HEK293 (cell line): ENCODE results near the gene ARHGDIA.

Experiments used
- CTCF ChIA-PET: fragments of 350-600 bp; formaldehyde crosslinking; extraction: SDS; loops from one replicate; lab custom pipeline; 2021; ENCODE audit warnings: antibody characterized with exemption; lab: Yijun Ruan, JAX
- POLR2A ChIA-PET: fragments of 300-600 bp; formaldehyde crosslinking; extraction: SDS; loops from one replicate; lab custom pipeline; 2020; ENCODE audit warnings: antibody characterized with exemption, inconsistent platforms; lab: Yijun Ruan, JAX
- H3K27ac ChIP-seq: fragments of 200-500 bp; sonication (Bioruptor generic); 2 replicates; pipeline ENCODE4 v1.5.1; 2014; ENCODE audit warnings: low read depth, low read length, control low read depth, inconsistent platforms; ENCODE audit errors: extremely low read depth
- H3K36me3 ChIP-seq, 2 experiments: fragments of 200-500 bp in 1 of 2; sonication (Bioruptor generic) in 1 of 2; 1 replicate in 1 of 2; 2 replicates in 1 of 2; pipeline ENCODE4 v1.5.1; 2014 to 2017; ENCODE audit warnings: inconsistent platforms in 2 of 2, low read length in 2 of 2; ENCODE audit not compliant: control insufficient read depth in 2 of 2, insufficient read depth in 1 of 2
- H3K4me1 ChIP-seq: fragments of 200-500 bp; sonication (Bioruptor generic); 2 replicates; pipeline ENCODE4 v1.5.1; 2014; ENCODE audit warnings: mild to moderate bottlenecking, low read length, inconsistent platforms; ENCODE audit not compliant: control insufficient read depth, insufficient read depth
- H3K4me3 ChIP-seq: 2 replicates; pipeline ENCODE4 v1.5.1; 2011; ENCODE audit warnings: low read depth, mild to moderate bottlenecking, control low read depth, low read length, moderate library complexity
- H3K9me3 ChIP-seq: fragments of 200-500 bp; sonication (Bioruptor generic); 2 replicates; pipeline ENCODE4 v1.5.1; 2014; ENCODE audit warnings: low read depth, low read length, inconsistent platforms; ENCODE audit not compliant: control insufficient read depth, insufficient read depth
- EGR2 ChIP-seq: fragments of 450-650 bp; formaldehyde crosslinking; IDR thresholded peaks from 2 replicates; pipeline ENCODE4 v1.5.1; 2016; ENCODE audit warnings: low read depth, missing biosample characterization, missing genetic modification characterization
- GLIS1 ChIP-seq: fragments of 450-650 bp; formaldehyde crosslinking; IDR thresholded peaks from 2 replicates; pipeline ENCODE4 v1.5.1; 2016; ENCODE audit warnings: missing biosample characterization, missing genetic modification characterization
- GLIS2 ChIP-seq: fragments of 450-650 bp; formaldehyde crosslinking; IDR thresholded peaks from 2 replicates; pipeline ENCODE4 v1.5.1; 2016; ENCODE audit warnings: missing biosample characterization, missing genetic modification characterization
- IKZF3 ChIP-seq: fragments of 450-650 bp; IDR thresholded peaks from 2 replicates; pipeline ENCODE4 v1.5.0; 2018; ENCODE audit warnings: missing biosample characterization, mild to moderate bottlenecking, missing genetic modification characterization, moderate library complexity
- KLF10 ChIP-seq: fragments of 450-650 bp; IDR thresholded peaks from 2 replicates; pipeline ENCODE4 v1.5.1; 2018; ENCODE audit warnings: missing biosample characterization, mild to moderate bottlenecking, missing genetic modification characterization
- KLF16 ChIP-seq: fragments of 450-650 bp; formaldehyde crosslinking; IDR thresholded peaks from 2 replicates; pipeline ENCODE4 v1.5.1; 2017; ENCODE audit warnings: missing biosample characterization, missing genetic modification characterization
- KLF8 ChIP-seq: fragments of 450-650 bp; formaldehyde crosslinking; IDR thresholded peaks from 2 replicates; pipeline ENCODE4 v1.5.1; 2016; ENCODE audit warnings: missing biosample characterization, missing genetic modification characterization
- KLF9 ChIP-seq: fragments of 450-650 bp; formaldehyde crosslinking; IDR thresholded peaks from 2 replicates; pipeline ENCODE4 v1.5.1; 2016; ENCODE audit warnings: missing biosample characterization, missing genetic modification characterization, low read depth
- PATZ1 ChIP-seq: fragments of 450-650 bp; formaldehyde crosslinking; IDR thresholded peaks from 2 replicates; pipeline ENCODE4 v1.5.1; 2016; ENCODE audit warnings: missing biosample characterization, missing genetic modification characterization
- PBX3 ChIP-seq: sonication (generic); formaldehyde crosslinking; IDR thresholded peaks from 2 replicates; pipeline ENCODE4 v1.8.1; 2022; ENCODE audit warnings: mild to moderate bottlenecking, moderate library complexity, missing genetic modification reagents
- SP2 ChIP-seq: fragments of 450-650 bp; formaldehyde crosslinking; IDR thresholded peaks from 2 replicates; pipeline ENCODE4 v1.5.1; 2016; ENCODE audit warnings: missing biosample characterization, missing genetic modification characterization
- SP3 ChIP-seq: fragments of 450-650 bp; formaldehyde crosslinking; IDR thresholded peaks from 2 replicates; pipeline ENCODE4 v1.5.1; 2016; ENCODE audit warnings: missing biosample characterization, missing genetic modification characterization
- ZBTB48 ChIP-seq: fragments of 450-650 bp; formaldehyde crosslinking; IDR thresholded peaks from 2 replicates; pipeline ENCODE4 v1.5.1; 2016; ENCODE audit warnings: missing biosample characterization, missing genetic modification characterization
- ZEB2 ChIP-seq: fragments of 450-650 bp; formaldehyde crosslinking; IDR thresholded peaks from 2 replicates; pipeline ENCODE4 v1.5.1; 2016; ENCODE audit warnings: missing biosample characterization, missing genetic modification characterization
- ZFHX2 ChIP-seq: fragments of 450-650 bp; formaldehyde crosslinking; conservative IDR thresholded peaks from 2 replicates; pipeline ENCODE4 v1.5.1; 2016; ENCODE audit warnings: missing biosample characterization, missing genetic modification characterization
- ZNF121 ChIP-seq: fragments of 450-650 bp; formaldehyde crosslinking; IDR thresholded peaks from 2 replicates; pipeline ENCODE4 v1.5.1; 2016; ENCODE audit warnings: missing biosample characterization, missing genetic modification characterization
- ZNF302 ChIP-seq: fragments of 450-650 bp; formaldehyde crosslinking; IDR thresholded peaks from 2 replicates; pipeline ENCODE4 v1.5.1; 2016; ENCODE audit warnings: missing biosample characterization, missing genetic modification characterization, low read depth
- ZNF341 ChIP-seq: fragments of 450-650 bp; formaldehyde crosslinking; IDR thresholded peaks from 2 replicates; pipeline ENCODE4; 2016; ENCODE audit warnings: low read depth, missing biosample characterization, missing genetic modification characterization
- ZNF404 ChIP-seq: fragments of 450-650 bp; formaldehyde crosslinking; IDR thresholded peaks from 2 replicates; pipeline ENCODE4 v1.5.1; 2017; ENCODE audit warnings: missing biosample characterization, missing genetic modification characterization
- ZNF426 ChIP-seq: fragments of 450-650 bp; formaldehyde crosslinking; IDR thresholded peaks from 2 replicates; pipeline ENCODE4 v1.5.1; 2017; ENCODE audit warnings: missing biosample characterization, missing genetic modification characterization, mild to moderate bottlenecking, inconsistent platforms, moderate library complexity
- ZNF585B ChIP-seq: fragments of 450-650 bp; formaldehyde crosslinking; IDR thresholded peaks from 2 replicates; pipeline ENCODE4 v1.5.1; 2016; ENCODE audit warnings: missing biosample characterization, missing genetic modification characterization
- ZNF664 ChIP-seq: fragments of 450-650 bp; formaldehyde crosslinking; IDR thresholded peaks from 2 replicates; pipeline ENCODE4 v1.5.1; 2016; ENCODE audit warnings: missing biosample characterization, missing genetic modification characterization
- ZNF768 ChIP-seq: fragments of 450-650 bp; formaldehyde crosslinking; IDR thresholded peaks from 2 replicates; pipeline ENCODE4 v1.5.1; 2018; ENCODE audit warnings: missing biosample characterization, mild to moderate bottlenecking, missing genetic modification characterization
- TF ChIP-seq, protein P1 (sequence below): fragments of 450-650 bp; formaldehyde crosslinking; IDR thresholded peaks from 2 replicates; pipeline ENCODE4 v1.5.1; 2017; ENCODE audit warnings: missing biosample characterization, missing genetic modification characterization
- TF ChIP-seq, protein P2 (sequence below): fragments of 450-650 bp; formaldehyde crosslinking; IDR thresholded peaks from 2 replicates; pipeline ENCODE4 v1.5.1; 2017; ENCODE audit warnings: missing biosample characterization, missing genetic modification characterization
- TF ChIP-seq, protein P3 (sequence below): fragments of 450-650 bp; formaldehyde crosslinking; IDR thresholded peaks from 2 replicates; pipeline ENCODE4 v1.5.1; 2017; ENCODE audit warnings: missing biosample characterization, mild to moderate bottlenecking, missing genetic modification characterization, moderate library complexity
- TF ChIP-seq, protein P4 (sequence below): fragments of 450-650 bp; formaldehyde crosslinking; IDR thresholded peaks from 2 replicates; pipeline ENCODE4 v1.5.1; 2016; ENCODE audit warnings: missing biosample characterization, missing genetic modification characterization

The ARHGDIA gene

DNA sequence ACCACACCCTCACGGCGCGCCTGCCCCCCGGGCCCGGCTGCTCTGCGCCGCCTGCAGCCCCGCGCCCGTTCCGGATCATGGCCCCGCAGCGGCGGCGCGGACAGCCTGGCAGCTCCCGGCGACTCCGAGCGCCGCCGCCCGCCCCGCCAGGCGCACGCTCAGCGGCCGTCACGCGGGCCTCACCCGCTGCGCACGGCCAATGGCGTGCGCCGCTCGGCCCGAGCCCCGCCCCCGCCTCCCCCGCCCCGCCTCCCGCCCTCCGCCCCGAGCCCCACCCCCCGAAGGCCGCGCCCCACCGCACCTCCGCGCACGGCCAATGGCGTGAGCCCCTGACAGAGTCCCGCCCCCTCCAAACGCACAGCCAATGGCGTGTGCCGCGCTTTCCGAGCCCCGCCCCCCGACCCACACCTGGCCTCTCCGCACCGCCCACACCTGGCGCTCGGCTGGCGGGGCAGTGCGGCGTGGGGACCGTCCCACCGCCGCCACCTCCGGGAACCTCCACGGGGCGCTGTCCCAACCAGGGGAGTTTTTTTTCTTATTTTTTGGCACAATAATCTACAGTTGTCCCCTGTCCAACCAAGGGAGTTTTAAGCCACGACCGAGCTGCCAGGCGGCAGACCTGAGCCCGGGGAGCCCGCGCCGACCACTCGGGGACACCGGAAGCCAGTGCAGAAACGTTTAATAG is 40.3 kb upstream of the ARHGDIA start, which contains the start of gene PCYT2:
Gene PCYT2, minus strand, starts transcription at position 123 of the 685 bp plus-strand sequence. Its CDS starts 44 bp downstream, at position 79.
- POLR2A ChIA-PET = interaction anchor here (1.0 to 2.0 kb wide), 5 partner anchors 10 to 111 kb away, joined by 3 to 10 read pairs (median 4); partner anchors contain the start of genes CENPX, LRRC45 and MAFG

More for the DNA sequence above, 40.3 kb upstream of the ARHGDIA start, which contains the start of gene PCYT2:
- H3K4me1 ChIP-seq = peaks cover 7% of the 10 kb centered on the region
- H3K4me3 ChIP-seq = peak within 1 kb of the TSS; percentile 52
- peaks cover 0 to 73% of the 10 kb centered on the region in 2 experiments; a peak in 1 of 3 replicates for H3K36me3 ChIP-seq
- CTCF ChIA-PET = interaction anchor here (1.1 to 1.9 kb wide), 2 partner anchors 14 to 42 kb away, joined by 3 to 8 read pairs; no protein-coding TSS in a partner anchor
- TF ChIP-seq ZFHX2 (peak; percentile 93), ZNF664 (tag by site-specific recombination) (no peak), ZEB2 (tag by site-specific recombination) (0 out of 2 replicates have a peak, but pooled peaks have one; percentile 34), KLF16 (tag by site-specific recombination) (peak; percentile 57; the same call in 1 of the 2 replicates), KLF10 (tag by site-specific recombination) (peak; percentile 95), ZBTB48 (tag by site-specific recombination) (no peak), GLIS1 (peak; percentile 40; the same call in 1 of the 2 replicates), SP3 (tag by site-specific recombination) (peak; percentile 79), KLF8 (tag by site-specific recombination) (peak; percentile 36; the same call in 1 of the 2 replicates), ZNF768 (tag by site-specific recombination) (no peak), ZNF302 (tag by site-specific recombination) (no peak), ZNF585B (tag by site-specific recombination) (no peak), ZNF404 (tag by site-specific recombination) (no peak), KLF9 (tag by site-specific recombination) (peak; percentile 73), IKZF3 (tag by site-specific recombination) (no peak), ZNF426 (no peak), EGR2 (tag by site-specific recombination) (peak; percentile 87), ZNF121 (tag by site-specific recombination) (no peak), PBX3 (0 out of 2 replicates have a peak, but pooled peaks have one; percentile 12), PATZ1 (tag by site-specific recombination) (peak; percentile 42; the same call in 1 of the 2 replicates), ZNF341 (tag by site-specific recombination) (no peak), SP2 (peak; percentile 78), GLIS2 (peak; percentile 68; the same call in 1 of the 2 replicates)
- TF ChIP-seq, protein P1, sequence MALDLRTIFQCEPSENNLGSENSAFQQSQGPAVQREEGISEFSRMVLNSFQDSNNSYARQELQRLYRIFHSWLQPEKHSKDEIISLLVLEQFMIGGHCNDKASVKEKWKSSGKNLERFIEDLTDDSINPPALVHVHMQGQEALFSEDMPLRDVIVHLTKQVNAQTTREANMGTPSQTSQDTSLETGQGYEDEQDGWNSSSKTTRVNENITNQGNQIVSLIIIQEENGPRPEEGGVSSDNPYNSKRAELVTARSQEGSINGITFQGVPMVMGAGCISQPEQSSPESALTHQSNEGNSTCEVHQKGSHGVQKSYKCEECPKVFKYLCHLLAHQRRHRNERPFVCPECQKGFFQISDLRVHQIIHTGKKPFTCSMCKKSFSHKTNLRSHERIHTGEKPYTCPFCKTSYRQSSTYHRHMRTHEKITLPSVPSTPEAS = no peak
- TF ChIP-seq, protein P2, sequence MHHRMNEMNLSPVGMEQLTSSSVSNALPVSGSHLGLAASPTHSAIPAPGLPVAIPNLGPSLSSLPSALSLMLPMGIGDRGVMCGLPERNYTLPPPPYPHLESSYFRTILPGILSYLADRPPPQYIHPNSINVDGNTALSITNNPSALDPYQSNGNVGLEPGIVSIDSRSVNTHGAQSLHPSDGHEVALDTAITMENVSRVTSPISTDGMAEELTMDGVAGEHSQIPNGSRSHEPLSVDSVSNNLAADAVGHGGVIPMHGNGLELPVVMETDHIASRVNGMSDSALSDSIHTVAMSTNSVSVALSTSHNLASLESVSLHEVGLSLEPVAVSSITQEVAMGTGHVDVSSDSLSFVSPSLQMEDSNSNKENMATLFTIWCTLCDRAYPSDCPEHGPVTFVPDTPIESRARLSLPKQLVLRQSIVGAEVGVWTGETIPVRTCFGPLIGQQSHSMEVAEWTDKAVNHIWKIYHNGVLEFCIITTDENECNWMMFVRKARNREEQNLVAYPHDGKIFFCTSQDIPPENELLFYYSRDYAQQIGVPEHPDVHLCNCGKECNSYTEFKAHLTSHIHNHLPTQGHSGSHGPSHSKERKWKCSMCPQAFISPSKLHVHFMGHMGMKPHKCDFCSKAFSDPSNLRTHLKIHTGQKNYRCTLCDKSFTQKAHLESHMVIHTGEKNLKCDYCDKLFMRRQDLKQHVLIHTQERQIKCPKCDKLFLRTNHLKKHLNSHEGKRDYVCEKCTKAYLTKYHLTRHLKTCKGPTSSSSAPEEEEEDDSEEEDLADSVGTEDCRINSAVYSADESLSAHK (tag by site-specific recombination) = no peak
- TF ChIP-seq, protein P3, sequence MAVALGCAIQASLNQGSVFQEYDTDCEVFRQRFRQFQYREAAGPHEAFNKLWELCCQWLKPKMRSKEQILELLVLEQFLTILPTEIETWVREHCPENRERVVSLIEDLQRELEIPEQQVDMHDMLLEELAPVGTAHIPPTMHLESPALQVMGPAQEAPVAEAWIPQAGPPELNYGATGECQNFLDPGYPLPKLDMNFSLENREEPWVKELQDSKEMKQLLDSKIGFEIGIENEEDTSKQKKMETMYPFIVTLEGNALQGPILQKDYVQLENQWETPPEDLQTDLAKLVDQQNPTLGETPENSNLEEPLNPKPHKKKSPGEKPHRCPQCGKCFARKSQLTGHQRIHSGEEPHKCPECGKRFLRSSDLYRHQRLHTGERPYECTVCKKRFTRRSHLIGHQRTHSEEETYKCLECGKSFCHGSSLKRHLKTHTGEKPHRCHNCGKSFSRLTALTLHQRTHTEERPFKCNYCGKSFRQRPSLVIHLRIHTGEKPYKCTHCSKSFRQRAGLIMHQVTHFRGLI (tag by site-specific recombination) = peak; percentile 76
- TF ChIP-seq, protein P4, sequence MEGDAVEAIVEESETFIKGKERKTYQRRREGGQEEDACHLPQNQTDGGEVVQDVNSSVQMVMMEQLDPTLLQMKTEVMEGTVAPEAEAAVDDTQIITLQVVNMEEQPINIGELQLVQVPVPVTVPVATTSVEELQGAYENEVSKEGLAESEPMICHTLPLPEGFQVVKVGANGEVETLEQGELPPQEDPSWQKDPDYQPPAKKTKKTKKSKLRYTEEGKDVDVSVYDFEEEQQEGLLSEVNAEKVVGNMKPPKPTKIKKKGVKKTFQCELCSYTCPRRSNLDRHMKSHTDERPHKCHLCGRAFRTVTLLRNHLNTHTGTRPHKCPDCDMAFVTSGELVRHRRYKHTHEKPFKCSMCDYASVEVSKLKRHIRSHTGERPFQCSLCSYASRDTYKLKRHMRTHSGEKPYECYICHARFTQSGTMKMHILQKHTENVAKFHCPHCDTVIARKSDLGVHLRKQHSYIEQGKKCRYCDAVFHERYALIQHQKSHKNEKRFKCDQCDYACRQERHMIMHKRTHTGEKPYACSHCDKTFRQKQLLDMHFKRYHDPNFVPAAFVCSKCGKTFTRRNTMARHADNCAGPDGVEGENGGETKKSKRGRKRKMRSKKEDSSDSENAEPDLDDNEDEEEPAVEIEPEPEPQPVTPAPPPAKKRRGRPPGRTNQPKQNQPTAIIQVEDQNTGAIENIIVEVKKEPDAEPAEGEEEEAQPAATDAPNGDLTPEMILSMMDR (tag by site-specific recombination) = peak; percentile 49; the same call in 1 of the 2 replicates
- peak within 1 kb of the TSS; percentile 62; the same call in 1 of the 2 replicates for H3K27ac ChIP-seq
- no peaks in the 10 kb centered on the region for H3K9me3 ChIP-seq
